AG09319 (cell line): Measurements from ENCODE around the gene CHST12.

Source experiments
- DNase-seq: peaks from one replicate; pipeline ENCODE4 v3.0.0-alpha.2; 2010; ENCODE audit warnings: low read depth; ENCODE audit errors: extremely low read depth
- CTCF ChIP-seq: IDR thresholded peaks from 2 replicates; pipeline ENCODE4 v1.5.1; 2011; ENCODE audit warnings: low read depth, mild to moderate bottlenecking, inconsistent platforms, low read length, moderate library complexity

The CHST12 gene

GRCh38 chr7:2494191-2495130, 91.0 kb downstream of the CHST12 start:
- DNase-seq, result no peak
- TF ChIP-seq CTCF, result no peak

GRCh38 chr7:2495418-2496299, 92.2 kb downstream of the CHST12 start:
- DNase-seq, result no peak
- no peak for TF ChIP-seq CTCF

GRCh38 chr7:2496375-2496774, 93.0 kb downstream of the CHST12 start:
- TF ChIP-seq CTCF, result no peak
- no peak for DNase-seq

- no peak for DNase-seq
- no peak for TF ChIP-seq CTCF
Measured at GRCh38 chr7:2497065-2497464, 93.7 kb downstream of the CHST12 start.

- no peak for TF ChIP-seq CTCF
- no peak for DNase-seq
Measured at GRCh38 chr7:2497500-2498336, 94.3 kb downstream of the CHST12 start.
